Measurements from ENCODE around the gene VIPR1.

The VIPR1 gene

DNA sequence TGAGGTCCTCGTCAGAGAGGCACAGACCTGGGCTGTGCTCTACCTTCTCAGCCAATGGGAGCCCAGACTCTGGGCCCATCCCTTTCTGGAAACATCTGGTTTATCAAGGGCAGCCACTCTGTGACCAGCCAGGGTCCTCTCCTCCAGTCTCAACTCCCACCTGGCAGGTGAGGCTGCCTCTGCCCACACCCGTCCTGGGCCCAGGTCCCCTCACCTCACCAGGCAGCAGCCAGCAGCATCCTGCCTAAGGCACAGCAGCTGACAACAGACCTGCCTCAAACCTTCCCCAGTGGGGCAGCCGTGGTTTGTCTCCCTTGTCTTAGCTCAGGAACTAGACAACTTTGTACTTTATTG lies 8.7 kb upstream of the VIPR1 start:
- no peak for DNase-seq (ENCODE audit: low read depth)

- no peak for DNase-seq (ENCODE audit: low read depth)
These were observed 7.0 kb upstream of the VIPR1 start for GRCh38 chr3:42495393-42495792.

GRCh38 chr3:42497009-42497731 lies 5.3 kb upstream of the VIPR1 start:
- no peak for DNase-seq (ENCODE audit: low read depth)

DNA sequence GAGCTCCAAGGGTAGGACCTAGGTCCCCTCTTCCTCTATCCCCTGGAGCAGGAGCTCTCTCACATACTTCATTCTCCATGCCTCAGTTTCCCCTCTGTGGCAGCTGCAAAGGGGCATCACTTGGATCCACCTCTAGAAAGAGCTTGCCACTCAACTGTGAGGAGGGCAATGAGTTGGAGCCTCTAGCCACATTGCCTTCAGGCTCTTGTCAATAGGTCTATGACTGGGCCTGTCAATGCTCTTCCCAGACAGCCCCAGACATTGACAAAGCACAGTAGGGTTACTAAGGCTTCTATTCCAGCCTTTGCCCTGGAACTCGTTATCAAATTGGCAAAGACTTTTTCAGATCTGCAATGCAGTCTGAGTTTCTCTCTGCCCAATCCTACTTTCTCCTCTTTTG lies 4.4 kb upstream of the VIPR1 start:
- DNase-seq (ENCODE audit: low read depth) = no peak

GRCh38 chr3:42498791-42499477 lies 3.5 kb upstream of the VIPR1 start:
- no peak for DNase-seq (ENCODE audit: low read depth)

GRCh38 chr3:42499478-42499871 lies 3.0 kb upstream of the VIPR1 start:
- no peak for DNase-seq (ENCODE audit: low read depth)

DNA sequence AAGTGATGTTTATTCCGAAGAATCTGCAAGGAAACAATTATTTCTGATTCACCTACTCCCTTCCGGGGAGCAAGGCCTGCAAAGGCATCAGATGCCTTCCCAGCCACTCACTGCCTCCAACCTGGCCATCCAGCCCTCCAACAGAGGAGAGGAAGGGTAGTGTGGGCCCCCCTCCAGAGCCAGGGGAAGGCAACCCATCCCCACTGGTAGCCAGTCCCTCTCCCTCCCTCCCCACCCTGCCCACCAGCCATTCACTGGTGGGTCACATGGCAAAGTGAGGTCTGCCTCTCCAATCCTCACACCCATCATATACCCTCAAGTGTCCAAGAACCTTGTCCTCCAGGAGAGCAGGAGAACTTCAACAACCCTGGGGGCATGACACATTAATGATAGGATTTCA lies 2.4 kb upstream of the VIPR1 start:
- no peak for DNase-seq (ENCODE audit: low read depth)

GRCh38 chr3:42500909-42501308 lies 1.5 kb upstream of the VIPR1 start:
- no peak for DNase-seq (ENCODE audit: low read depth)

DNA sequence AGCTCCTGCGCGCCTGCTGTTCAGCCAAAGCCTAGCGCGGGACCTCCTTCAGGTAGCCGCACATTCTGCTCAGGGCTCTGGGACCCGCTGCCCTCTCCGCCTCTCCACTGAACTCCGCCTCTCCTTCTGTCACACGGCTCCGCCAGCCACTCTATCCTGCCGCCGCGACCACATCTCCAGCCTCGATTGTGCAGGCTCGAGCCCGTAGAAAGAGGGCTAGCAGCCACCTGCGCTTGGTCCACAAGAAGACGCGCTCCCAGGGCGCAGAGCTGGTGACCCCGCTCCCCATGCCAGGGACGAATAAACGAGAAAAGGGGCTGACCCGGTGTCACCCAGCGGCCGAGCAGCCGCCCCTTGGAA lies 1.1 kb upstream of the VIPR1 start:
- no peak for DNase-seq (ENCODE audit: low read depth)

DNA sequence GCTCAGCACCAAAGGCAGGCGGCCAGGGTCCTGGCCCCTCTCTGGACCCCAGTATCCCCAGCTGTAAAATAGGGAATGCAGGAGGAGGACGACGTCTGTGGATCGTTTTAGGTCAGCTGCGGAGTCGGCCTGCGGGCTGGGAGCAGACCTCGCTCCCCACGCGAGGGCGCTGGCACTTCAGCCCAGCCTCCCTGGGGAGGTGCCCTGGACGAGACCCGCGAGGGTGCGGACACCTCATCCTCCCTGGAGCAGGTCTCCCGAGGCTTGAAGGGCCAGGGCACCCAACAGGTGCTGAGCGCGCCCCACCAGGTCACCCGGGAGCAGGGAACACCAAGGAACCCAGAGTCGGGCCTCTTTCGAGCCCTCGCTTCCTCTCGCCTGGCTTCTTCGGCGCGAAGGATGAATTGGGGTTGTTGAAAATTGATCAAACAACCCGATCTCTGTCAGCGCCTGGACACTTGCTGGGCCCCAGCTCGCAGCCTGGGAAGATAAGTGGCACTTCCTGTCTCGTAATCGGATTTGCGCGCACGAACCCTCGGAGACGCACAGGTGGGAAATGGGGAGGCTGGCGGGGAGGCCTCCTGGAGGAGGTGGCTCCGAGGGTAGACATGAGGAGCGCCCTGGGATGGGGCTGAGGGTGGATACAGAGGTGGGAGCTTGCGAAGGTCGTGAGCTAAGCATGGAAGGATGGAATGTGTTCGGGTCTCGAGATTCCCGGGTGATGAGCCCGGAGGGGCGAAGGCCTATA lies 588 bp upstream of the VIPR1 start:
- DNase-seq (ENCODE audit: low read depth) = peak; percentile 50

DNA sequence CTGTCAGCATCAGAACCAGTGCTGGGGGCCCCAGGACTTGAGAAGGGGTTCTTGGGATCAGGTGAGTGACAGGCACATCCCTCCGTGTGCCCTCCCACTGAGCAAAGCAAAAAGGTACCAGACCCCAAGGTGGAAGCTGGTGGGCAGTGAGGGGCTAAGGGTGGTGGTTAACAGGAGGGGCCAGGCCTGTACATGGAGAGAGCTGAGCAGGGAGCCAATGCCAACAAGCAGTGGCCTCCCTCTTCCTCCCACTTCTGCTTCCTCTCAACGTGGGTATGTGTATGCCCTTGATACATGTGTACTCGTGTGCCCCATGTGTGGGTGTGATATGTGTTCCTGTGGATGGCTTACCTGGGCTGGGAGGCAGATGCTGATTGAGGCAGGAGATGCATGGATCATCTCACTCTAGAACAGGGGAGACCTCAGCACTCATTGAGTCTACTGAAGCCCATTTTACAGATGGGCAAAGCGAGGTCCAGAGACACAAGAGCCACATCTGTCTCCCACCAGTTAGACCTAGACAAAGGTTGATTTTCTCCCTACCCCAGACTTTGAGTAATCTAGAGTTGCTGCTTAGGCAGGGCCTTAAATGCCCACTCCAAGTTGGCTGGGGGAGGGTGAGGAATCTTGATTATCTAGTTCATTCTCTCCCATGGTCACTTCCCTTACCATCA lies 945 bp downstream of the VIPR1 start:
- no peak for DNase-seq (ENCODE audit: low read depth)

DNA sequence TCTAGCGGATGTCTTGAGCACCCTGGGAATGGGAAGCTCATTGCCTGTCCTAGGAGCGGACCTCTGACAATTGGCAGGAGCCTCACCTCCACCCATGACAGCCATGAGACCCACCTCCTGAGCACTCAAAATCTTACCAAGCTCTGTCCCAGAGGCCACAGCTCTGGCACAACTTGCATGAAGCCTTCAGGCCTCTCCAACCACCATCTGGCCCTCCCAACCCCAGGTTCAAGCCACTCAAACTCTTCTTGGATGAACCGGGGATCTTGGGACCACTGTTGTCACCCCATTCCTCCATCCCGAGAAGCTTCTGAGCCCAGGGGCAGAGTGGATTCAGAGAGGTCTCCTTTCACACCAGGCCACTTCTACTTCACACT lies 1.5 kb downstream of the VIPR1 start:
- DNase-seq (ENCODE audit: low read depth) = no peak

DNA sequence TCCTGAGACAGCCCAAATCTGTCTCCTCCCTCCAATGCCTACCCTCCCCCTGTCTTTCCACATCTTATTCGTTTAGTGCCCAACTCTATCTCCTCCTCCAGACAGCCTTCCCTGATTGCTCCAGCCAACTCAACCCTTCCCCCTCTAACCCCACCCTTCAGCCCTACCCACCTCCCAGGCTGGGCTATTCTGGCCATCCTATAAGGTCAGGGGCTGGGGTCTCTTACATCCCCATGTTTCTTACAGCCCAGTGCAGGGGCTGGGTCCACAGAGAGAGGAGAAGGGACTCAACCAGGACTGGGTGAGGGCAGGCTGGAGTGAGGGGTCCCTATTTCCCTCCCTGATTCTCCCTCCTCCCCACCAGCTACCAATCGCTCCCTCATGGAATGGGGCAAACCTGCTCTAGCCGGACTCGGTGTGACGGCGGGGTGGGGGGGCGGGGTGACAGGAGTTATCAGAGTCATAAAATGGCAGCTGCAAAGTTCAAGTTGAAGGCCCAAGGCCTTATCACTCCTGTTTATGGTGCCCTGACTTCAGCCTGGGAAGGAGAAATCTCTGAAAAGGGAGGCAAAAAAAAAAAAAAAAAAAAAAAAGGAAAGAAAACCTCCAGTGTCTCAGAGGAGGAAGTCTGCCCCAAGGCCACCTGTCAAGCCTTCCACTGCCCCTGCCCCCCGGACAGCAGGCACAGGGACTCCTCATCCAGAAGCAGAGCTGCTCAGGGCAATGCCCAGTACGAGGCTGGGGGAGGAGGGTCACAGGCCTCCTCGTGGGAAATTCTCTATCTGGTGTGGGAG lies 2.1 kb downstream of the VIPR1 start:
- no peak for DNase-seq (ENCODE audit: low read depth)

DNA sequence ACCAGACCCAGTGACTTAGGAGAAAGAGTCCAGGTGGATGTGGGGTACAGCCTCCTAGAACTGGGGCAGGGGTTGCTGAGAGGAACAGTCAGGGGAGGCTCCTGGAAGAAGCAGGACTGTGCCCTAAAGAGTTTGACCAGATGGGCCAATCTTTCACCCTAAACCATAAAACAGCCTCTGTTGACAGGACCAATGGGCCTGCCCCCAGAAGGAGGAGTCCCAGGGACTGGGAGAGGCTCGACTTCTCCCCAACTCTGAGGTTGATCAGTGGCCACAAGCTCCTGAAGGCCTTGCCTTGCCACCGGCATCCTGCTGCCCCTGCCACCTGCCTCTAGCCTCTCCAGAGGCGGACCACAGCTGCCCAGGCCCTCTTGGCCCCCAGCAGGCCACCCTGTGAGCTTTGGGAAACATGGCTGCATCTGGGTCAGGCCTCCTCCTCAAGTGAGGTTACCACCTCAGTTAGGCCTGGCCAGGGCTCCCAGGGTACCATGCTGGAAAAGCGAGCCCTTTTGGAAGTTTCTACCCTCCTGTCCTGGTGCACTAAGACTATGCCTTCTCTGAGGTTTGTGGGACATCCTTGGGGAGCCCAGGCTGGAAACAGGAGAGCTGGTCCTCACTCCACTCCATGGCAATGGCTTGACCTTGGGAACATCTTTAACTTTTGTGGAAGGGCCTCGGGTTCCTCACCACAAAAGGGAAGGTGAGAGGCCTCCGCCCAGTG lies 2.8 kb downstream of the VIPR1 start:
- no peak for DNase-seq (ENCODE audit: low read depth)

DNA sequence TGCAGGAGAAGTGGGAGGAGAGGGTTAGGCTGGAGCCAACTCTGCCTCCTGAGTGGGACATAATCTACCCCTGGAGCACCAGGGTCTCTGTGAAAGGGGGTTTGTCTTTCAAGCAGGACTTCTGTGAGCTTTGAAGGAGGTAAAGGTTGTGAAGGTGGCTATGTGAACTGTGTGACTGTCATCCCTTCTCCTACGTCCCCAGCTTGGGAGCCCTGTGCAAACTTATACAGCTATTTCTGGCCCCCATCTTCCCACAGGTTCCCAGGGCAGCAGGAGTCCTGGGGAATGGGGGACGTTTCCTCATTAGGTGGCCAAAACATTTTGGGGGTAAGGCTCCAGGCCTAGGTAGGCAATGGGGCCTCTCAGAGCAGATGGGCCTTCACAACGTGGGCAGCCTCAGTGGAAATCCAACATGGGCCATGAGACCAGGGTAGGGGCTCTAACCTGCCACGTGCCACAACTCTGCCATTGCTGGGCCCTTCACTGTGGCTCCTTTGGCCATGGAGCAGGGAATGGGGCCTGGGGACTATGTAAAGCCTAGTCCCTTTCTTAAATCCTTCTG lies 3.5 kb downstream of the VIPR1 start:
- DNase-seq (ENCODE audit: low read depth) = no peak

- DNase-seq (ENCODE audit: low read depth) = no peak
These were observed 4.8 kb downstream of the VIPR1 start for GRCh38 chr3:42507252-42507651.

DNA sequence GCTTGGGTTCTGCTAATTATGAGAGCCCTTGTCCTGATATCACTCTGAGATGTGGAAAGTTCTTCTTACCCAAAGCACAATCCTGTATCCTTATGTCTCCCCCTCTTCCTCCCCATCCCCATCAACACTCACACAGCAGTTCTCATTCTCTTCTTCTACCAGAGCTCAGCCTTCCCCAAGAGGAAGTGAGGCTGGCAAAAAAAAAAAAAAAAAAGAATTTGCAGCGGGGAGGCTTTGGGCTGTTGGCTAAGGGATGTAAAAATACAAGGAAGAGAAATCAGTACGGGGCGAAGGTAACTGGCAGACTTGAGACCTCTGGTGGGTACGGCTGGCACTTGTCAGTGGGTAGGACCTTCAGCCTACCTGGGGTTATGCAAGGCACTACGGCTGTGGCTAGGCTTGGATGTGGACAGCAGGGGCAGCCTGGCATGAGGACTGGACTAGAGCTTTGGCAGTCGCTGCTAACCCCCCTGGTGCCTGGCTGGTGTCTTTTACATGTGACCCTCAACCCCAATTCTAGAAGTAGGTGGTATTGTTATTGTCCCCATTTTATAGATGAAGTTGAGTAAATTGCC lies 5.4 kb downstream of the VIPR1 start:
- no peak for DNase-seq (ENCODE audit: low read depth)

GRCh38 chr3:42508562-42508961 lies 6.1 kb downstream of the VIPR1 start:
- DNase-seq (ENCODE audit: low read depth) = no peak

DNA sequence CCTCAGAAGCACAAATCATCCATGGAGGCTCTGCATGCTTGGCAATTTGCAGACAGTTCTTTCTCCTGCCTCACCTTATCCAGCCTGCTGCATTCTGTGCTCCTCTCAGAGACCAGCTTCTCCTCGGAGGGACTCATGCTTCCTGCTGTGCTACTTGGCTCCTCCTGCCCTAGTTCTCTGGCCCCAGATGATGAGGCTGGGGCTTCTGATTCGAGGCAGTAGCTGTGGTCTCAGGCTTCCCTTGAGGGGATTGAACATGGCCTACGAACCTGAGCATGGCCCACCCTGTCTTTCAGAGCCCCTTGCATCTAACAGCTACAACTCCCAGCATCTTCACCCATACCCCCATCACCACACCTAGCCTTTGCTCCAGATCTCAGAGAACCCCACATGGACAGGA lies 6.7 kb downstream of the VIPR1 start:
- no peak for DNase-seq (ENCODE audit: low read depth)

DNA sequence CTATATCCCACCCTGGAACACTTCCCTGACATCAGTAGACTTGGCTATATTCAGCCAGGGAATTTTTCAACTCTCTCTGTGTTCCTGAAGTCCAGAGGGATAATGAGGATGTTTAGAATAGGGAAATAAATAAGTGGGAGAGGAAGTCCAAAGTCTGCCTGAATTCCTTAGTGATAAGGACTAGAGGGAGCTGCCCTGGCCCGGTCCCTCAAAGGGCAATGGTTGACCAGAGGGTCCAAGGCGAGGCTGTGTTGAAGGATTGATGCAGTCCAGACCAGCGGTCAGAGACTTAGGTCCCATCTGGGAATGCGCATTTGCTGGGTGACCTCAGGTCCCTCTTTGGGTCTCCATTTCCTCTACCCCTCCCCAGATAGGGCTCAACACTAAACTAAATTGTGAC lies 7.9 kb downstream of the VIPR1 start:
- no peak for DNase-seq (ENCODE audit: low read depth)

DNA sequence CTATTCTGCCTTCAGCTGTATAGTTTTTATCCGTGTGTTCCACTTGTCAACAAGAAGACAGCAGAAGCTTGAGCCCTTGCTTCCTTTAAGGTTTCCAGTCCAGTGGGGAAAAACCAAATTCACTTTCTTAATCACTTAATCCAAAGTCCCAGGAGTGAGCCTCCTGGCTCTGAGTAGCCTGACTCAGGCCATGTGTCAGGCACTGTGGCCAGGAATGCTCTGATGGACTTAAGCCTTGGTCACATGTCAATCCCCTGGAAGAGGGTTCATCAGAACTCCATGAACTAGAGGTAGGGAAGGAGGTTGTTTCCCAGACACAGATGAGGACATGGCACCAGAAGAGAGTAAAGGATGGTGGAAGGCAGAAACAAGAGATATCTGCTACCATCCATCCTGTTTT lies 8.8 kb downstream of the VIPR1 start:
- DNase-seq (ENCODE audit: low read depth) = no peak
